Caco-2 (cell line): ENCODE results near the gene ALDH7A1. TPM values are rescaled to one million over a fixed set of nuclear protein-coding genes. Genes with fewer than 3 reads are reported as not detected.

Source experiments
- BruUV-seq: library from RNA; stranded (reverse); fragments of 400-500 nt; replicated peaks from 2 replicates; lab custom pipeline; 2021; lab: Mats Ljungman, UMichigan
- CTCF ChIA-PET: fragments of 300-600 bp; sonication (Branson Sonifier 250); formaldehyde crosslinking; loops from one replicate; lab custom pipeline; 2022; ENCODE audit warnings: antibody characterized with exemption; lab: Charles Lee
- POLR2A ChIA-PET: fragments of 300-600 bp; sonication (Branson Sonifier 250); formaldehyde crosslinking; loops from one replicate; lab custom pipeline; 2022; ENCODE audit warnings: antibody characterized with exemption; lab: Charles Lee
- DNase-seq, 2 experiments: peaks; one replicate each; pipeline versions ENCODE4 v3.0.0 to v3.0.0-alpha.2; 2020 to 2022
- H3K27me3 ChIP-seq: replicated peaks from 2 replicates; pipeline ENCODE4 v1.6.0; 2011; ENCODE audit warnings: low read length; ENCODE audit not compliant: control insufficient read depth, insufficient read depth
- H3K36me3 ChIP-seq: 2 replicates; pipeline ENCODE4 v1.5.1; 2011; ENCODE audit warnings: low read length; ENCODE audit not compliant: control insufficient read depth, insufficient read depth
- H3K4me1 ChIP-seq: fragments of 250-450 bp; sonication (Bioruptor Pico); 2 replicates; pipeline ENCODE4 v1.5.1; 2020; ENCODE audit warnings: mild to moderate bottlenecking
- H3K4me3 ChIP-seq: 2 replicates; pipeline ENCODE4 v1.5.1; 2011; ENCODE audit warnings: low read depth, mild to moderate bottlenecking, control low read depth, low read length
- H3K9me3 ChIP-seq: fragments of 250-450 bp; sonication (Bioruptor Pico); 2 replicates; pipeline ENCODE4 v1.5.1; 2020; ENCODE audit warnings: mild to moderate bottlenecking, moderate library complexity
- H3K27ac Mint-ChIP-seq: one replicate; pipeline ENCODE4 v1.8.0; 2022; ENCODE audit warnings: mixed read lengths; ENCODE audit not compliant: unreplicated experiment
- H3K27me3 Mint-ChIP-seq: one replicate; pipeline ENCODE4 v1.8.0; 2022; ENCODE audit warnings: mixed read lengths; ENCODE audit not compliant: insufficient read depth, unreplicated experiment
- H3K36me3 Mint-ChIP-seq: one replicate; pipeline ENCODE4 v1.8.0; 2022; ENCODE audit warnings: mild to moderate bottlenecking, mixed read lengths; ENCODE audit not compliant: insufficient read depth, unreplicated experiment
- H3K4me1 Mint-ChIP-seq: one replicate; pipeline ENCODE4 v1.8.0; 2022; ENCODE audit warnings: low read depth, mixed read lengths; ENCODE audit not compliant: unreplicated experiment
- H3K4me3 Mint-ChIP-seq: one replicate; pipeline ENCODE4 v1.8.0; 2022; ENCODE audit warnings: mild to moderate bottlenecking, moderate library complexity, mixed read lengths; ENCODE audit not compliant: unreplicated experiment
- H3K9me3 Mint-ChIP-seq: one replicate; pipeline ENCODE4 v1.8.0; 2022; ENCODE audit warnings: mixed read lengths; ENCODE audit not compliant: unreplicated experiment
- intact Hi-C: fragments of 100-400 bp; cut with micrococcal nuclease; formaldehyde crosslinking; loops from one replicate; pipeline ENCODE4 v1.10.0; 2022; ENCODE audit not compliant: unreplicated experiment
- total RNA-seq: library from RNA; stranded (reverse); gene quantifications from 2 replicates; pipeline ENCODE4 v1.2.3, GENCODE V29; 2022
- TF ChIP-seq, protein P1 (sequence below), 2 experiments: fragments of 200-600 bp in 1 of 2; IDR thresholded peaks; 1 replicate in 1 of 2; 2 replicates in 1 of 2; pipeline versions ENCODE4 v1.5.1 to v1.8.0; 2011 to 2022; ENCODE audit warnings: antibody characterized with exemption in 1 of 2, control low read depth in 1 of 2, inconsistent platforms in 1 of 2, low read depth in 1 of 2, low read length in 1 of 2, mild to moderate bottlenecking in 1 of 2, moderate library complexity in 1 of 2; ENCODE audit not compliant: insufficient read depth in 1 of 2, severe bottlenecking in 1 of 2, unreplicated experiment in 1 of 2

The ALDH7A1 gene
- total RNA-seq, 1 experiment from 2014 or later, result 204 TPM

DNA sequence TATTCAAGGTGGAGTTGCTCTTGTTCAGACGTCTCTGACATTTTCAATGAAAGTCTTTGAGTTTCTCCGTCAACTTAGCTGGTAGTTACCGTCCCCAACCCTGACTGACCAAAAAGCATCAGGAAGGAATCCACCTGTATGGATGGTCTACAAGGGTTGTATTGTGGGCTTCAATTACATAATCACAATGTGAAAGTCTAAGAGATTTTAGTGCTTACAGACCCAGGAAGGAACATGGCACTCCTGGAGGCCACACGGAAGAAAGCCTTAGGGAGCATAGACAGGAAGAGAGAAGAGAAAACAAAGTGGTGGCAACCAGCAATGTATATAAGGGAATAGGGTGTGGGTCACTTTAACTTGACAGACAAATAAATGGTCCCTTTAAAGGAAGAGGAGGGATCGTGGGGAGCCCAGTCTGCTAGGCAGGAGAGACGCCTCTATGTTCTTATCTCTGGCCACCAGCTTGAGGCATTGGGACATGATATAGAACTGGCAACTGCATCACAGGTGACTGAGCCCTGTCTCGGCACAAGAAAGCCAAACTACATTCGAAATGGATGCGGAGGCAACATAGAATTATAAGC is 80.4 kb downstream of the ALDH7A1 start:
- ChIA-PET CTCF (no interaction called here), POLR2A (no interaction called here)
- Histone ChIP-seq H3K4me1 (peaks cover 12% of the 10 kb centered on the region), H3K4me3 (no peak overlapping the region), H3K27me3 (no peaks in the 10 kb centered on the region), H3K36me3 (no peaks in the 10 kb centered on the region), H3K9me3 (no peaks in the 10 kb centered on the region)
- H3K4me3 Mint-ChIP-seq, result no peak overlapping the region
- intact Hi-C loops, result no loop called here
- no peaks in the 10 kb centered on the region for H3K36me3 Mint-ChIP-seq
- H3K4me1 Mint-ChIP-seq, result peaks cover 15% of the 10 kb centered on the region
- no peaks in the 10 kb centered on the region for H3K27me3 Mint-ChIP-seq
- DNase-seq, result no peak
- no peaks in the 10 kb centered on the region for H3K9me3 Mint-ChIP-seq
- BruUV-seq, result no TSS peak
- no peak overlapping the region for H3K27ac Mint-ChIP-seq
- TF ChIP-seq, protein P1, sequence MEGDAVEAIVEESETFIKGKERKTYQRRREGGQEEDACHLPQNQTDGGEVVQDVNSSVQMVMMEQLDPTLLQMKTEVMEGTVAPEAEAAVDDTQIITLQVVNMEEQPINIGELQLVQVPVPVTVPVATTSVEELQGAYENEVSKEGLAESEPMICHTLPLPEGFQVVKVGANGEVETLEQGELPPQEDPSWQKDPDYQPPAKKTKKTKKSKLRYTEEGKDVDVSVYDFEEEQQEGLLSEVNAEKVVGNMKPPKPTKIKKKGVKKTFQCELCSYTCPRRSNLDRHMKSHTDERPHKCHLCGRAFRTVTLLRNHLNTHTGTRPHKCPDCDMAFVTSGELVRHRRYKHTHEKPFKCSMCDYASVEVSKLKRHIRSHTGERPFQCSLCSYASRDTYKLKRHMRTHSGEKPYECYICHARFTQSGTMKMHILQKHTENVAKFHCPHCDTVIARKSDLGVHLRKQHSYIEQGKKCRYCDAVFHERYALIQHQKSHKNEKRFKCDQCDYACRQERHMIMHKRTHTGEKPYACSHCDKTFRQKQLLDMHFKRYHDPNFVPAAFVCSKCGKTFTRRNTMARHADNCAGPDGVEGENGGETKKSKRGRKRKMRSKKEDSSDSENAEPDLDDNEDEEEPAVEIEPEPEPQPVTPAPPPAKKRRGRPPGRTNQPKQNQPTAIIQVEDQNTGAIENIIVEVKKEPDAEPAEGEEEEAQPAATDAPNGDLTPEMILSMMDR (IDR thresholded peaks at IDR 0.05; ENCODE audit: insufficient read depth in 1 of 2, low read depth in 1 of 2, low read length in 1 of 2, severe bottlenecking in 1 of 2, unreplicated experiment in 1 of 2), result no peak

DNA sequence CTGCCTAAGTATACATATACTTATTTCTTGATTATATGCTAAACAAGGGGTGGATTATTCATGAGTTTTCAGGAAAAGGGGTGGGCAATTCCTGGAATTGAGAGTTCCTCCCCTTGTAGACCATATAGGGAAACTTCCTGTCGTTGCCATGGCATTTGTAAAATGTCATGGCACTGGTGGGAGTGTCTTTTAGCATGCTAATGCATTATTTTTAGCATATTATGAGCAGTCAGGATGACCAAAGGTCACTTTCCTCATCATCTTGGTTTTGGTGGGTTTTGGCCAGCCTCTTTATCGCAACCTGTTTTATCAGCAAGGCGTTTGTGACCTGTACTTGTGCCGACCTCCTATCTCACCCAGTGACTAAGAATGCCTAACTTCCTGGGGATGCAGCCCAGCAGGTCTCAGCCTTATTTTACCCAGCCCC is 80.9 kb downstream of the ALDH7A1 start:
- ChIA-PET CTCF (no interaction called here), POLR2A (no interaction called here)
- intact Hi-C loops, result no loop called here
- TF ChIP-seq, protein P1 (IDR thresholded peaks at IDR 0.05; ENCODE audit: insufficient read depth in 1 of 2, low read depth in 1 of 2, low read length in 1 of 2, severe bottlenecking in 1 of 2, unreplicated experiment in 1 of 2), result no peak
- Mint-ChIP-seq H3K4me1 (peaks cover 13% of the 10 kb centered on the region), H3K36me3 (no peaks in the 10 kb centered on the region), H3K27me3 (no peaks in the 10 kb centered on the region), H3K9me3 (no peaks in the 10 kb centered on the region), H3K4me3 (no peak overlapping the region), H3K27ac (no peak overlapping the region)
- no peaks in the 10 kb centered on the region for H3K9me3 ChIP-seq
- peaks cover 12% of the 10 kb centered on the region for H3K4me1 ChIP-seq
- no peak overlapping the region for H3K4me3 ChIP-seq
- no peaks in the 10 kb centered on the region for H3K27me3 ChIP-seq
- no TSS peak for BruUV-seq
- H3K36me3 ChIP-seq, result no peaks in the 10 kb centered on the region
- DNase-seq, result no peak

DNA sequence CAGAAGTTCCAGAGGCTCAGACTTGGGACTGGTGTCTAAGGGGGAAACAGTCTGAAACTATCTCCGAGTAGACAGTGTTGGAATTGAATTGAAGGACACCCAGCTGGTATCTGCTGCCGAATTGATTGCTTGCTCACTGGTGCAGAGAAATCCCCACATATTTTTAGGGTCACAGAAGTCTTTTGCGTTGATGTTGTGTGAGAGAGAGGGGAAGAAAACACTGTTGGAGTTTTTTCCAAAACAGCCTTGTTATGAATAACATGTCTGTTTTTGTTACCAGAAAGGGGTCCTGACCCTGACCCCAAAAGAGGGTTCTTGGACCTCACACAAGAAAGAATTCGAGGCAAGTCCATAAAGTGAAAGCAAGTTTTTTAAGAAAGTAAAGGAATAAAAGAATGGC is 81.3 kb downstream of the ALDH7A1 start:
- no TSS peak for BruUV-seq
- Histone ChIP-seq H3K4me3 (no peak overlapping the region), H3K4me1 (peaks cover 12% of the 10 kb centered on the region), H3K9me3 (no peaks in the 10 kb centered on the region), H3K36me3 (no peaks in the 10 kb centered on the region), H3K27me3 (no peaks in the 10 kb centered on the region)
- CTCF ChIA-PET, result no interaction called here
- Mint-ChIP-seq H3K9me3 (no peaks in the 10 kb centered on the region), H3K4me1 (peaks cover 13% of the 10 kb centered on the region), H3K27ac (no peak overlapping the region), H3K4me3 (no peak overlapping the region), H3K27me3 (no peaks in the 10 kb centered on the region), H3K36me3 (no peaks in the 10 kb centered on the region)
- POLR2A ChIA-PET, result no interaction called here
- intact Hi-C loops, result no loop called here
- no peak for DNase-seq
- TF ChIP-seq, protein P1 (IDR thresholded peaks at IDR 0.05; ENCODE audit: insufficient read depth in 1 of 2, low read depth in 1 of 2, low read length in 1 of 2, severe bottlenecking in 1 of 2, unreplicated experiment in 1 of 2), result no peak
